ENCODE measurements around the gene MYO16. TPM values are rescaled to one million over a fixed set of nuclear protein-coding genes. Genes with fewer than 3 reads are reported as not detected.
A peak's percentile ranks its signal among the peaks of the same experiment; 100 is the strongest.

MYO16 gene
- polyA plus RNA-seq, 1 donor from 2014 or later: 2.5 TPM

- H3F3A ChIP-seq (ENCODE audit: insufficient read depth, low read length, poor library complexity, severe bottlenecking): no peaks in the 10 kb centered on the region
- no peak overlapping the region for H3K9ac ChIP-seq (ENCODE audit: low read length)
- H3K79me2 ChIP-seq (replicated peaks; ENCODE audit: insufficient read depth, low read length): no peaks in the 10 kb centered on the region
- H3K36me3 ChIP-seq (ENCODE audit: insufficient read depth, low read length): no peaks in the 10 kb centered on the region
- TF ChIP-seq REST (IDR thresholded peaks at IDR 0.05; ENCODE audit: borderline replicate concordance) (no peak), RAD21 (conservative IDR thresholded peaks at IDR 0.05) (no peak), TAF1 (IDR thresholded peaks at IDR 0.05; ENCODE audit: low read depth) (no peak), EZH2 (IDR thresholded peaks at IDR 0.05; ENCODE audit: borderline replicate concordance, insufficient read depth, low read length, poor library complexity, severe bottlenecking) (no peak), POLR2AphosphoS5 (IDR thresholded peaks at IDR 0.05) (no peak), CTCF (IDR thresholded peaks at IDR 0.05; ENCODE audit: poor library complexity, severe bottlenecking) (no peak), MXI1 (conservative IDR thresholded peaks at IDR 0.05; ENCODE audit: poor library complexity, severe bottlenecking) (no peak)
- H4K20me1 ChIP-seq (ENCODE audit: insufficient read depth): no peaks in the 10 kb centered on the region
- no peak overlapping the region for H3K27ac ChIP-seq (ENCODE audit: low read length)
- no peak overlapping the region for H3K4me2 ChIP-seq (ENCODE audit: low read length)
- H3K9me2 ChIP-seq (ENCODE audit: insufficient read depth, low read length): no peaks in the 10 kb centered on the region
- no peak overlapping the region for H2AFZ ChIP-seq (ENCODE audit: low read depth, low read length)
- H3K4me3 ChIP-seq (ENCODE audit: low read length): no peak overlapping the region
- no peaks in the 10 kb centered on the region for H3K9me3 ChIP-seq (ENCODE audit: low read length)
- no peaks in the 10 kb centered on the region for H3K27me3 ChIP-seq (ENCODE audit: insufficient read depth, low read depth, low read length)
These were observed 122.9 kb downstream of the MYO16 start for GRCh38 chr13:108752276-108752675.

GRCh38 chr13:108755083-108755482 lies 125.7 kb downstream of the MYO16 start:
- no peak overlapping the region for H3K9ac ChIP-seq (ENCODE audit: low read length)
- H3F3A ChIP-seq (ENCODE audit: insufficient read depth, low read length, poor library complexity, severe bottlenecking): no peaks in the 10 kb centered on the region
- H3K4me2 ChIP-seq (ENCODE audit: low read length): no peak overlapping the region
- TF ChIP-seq TAF1 (IDR thresholded peaks at IDR 0.05; ENCODE audit: low read depth) (no peak), POLR2AphosphoS5 (IDR thresholded peaks at IDR 0.05) (peak; percentile 31)
- no peak overlapping the region for H3K27ac ChIP-seq (ENCODE audit: low read length)
- no peak overlapping the region for H3K4me3 ChIP-seq (ENCODE audit: low read length)
- H3K36me3 ChIP-seq (ENCODE audit: insufficient read depth, low read length): no peaks in the 10 kb centered on the region
- no peaks in the 10 kb centered on the region for H3K9me3 ChIP-seq (ENCODE audit: low read length)
- H3K27me3 ChIP-seq (ENCODE audit: insufficient read depth, low read depth, low read length): no peaks in the 10 kb centered on the region
- no peak overlapping the region for H2AFZ ChIP-seq (ENCODE audit: low read depth, low read length)
- no peaks in the 10 kb centered on the region for H3K79me2 ChIP-seq (replicated peaks; ENCODE audit: insufficient read depth, low read length)
- no peaks in the 10 kb centered on the region for H4K20me1 ChIP-seq (ENCODE audit: insufficient read depth)
- H3K9me2 ChIP-seq (ENCODE audit: insufficient read depth, low read length): no peaks in the 10 kb centered on the region

- no peak overlapping the region for H3K9ac ChIP-seq (ENCODE audit: low read length)
- H3K9me3 ChIP-seq (ENCODE audit: low read length): no peaks in the 10 kb centered on the region
- no peak overlapping the region for H3K4me3 ChIP-seq (ENCODE audit: low read length)
- no peaks in the 10 kb centered on the region for H3K9me2 ChIP-seq (ENCODE audit: insufficient read depth, low read length)
- TF ChIP-seq REST (IDR thresholded peaks at IDR 0.05; ENCODE audit: borderline replicate concordance) (no peak), EZH2 (IDR thresholded peaks at IDR 0.05; ENCODE audit: borderline replicate concordance, insufficient read depth, low read length, poor library complexity, severe bottlenecking) (no peak), MXI1 (conservative IDR thresholded peaks at IDR 0.05; ENCODE audit: poor library complexity, severe bottlenecking) (no peak), POLR2AphosphoS5 (IDR thresholded peaks at IDR 0.05) (no peak), TAF1 (IDR thresholded peaks at IDR 0.05; ENCODE audit: low read depth) (no peak), EP300 (conservative IDR thresholded peaks at IDR 0.05; ENCODE audit: poor library complexity, severe bottlenecking) (no peak), CTCF (IDR thresholded peaks at IDR 0.05; ENCODE audit: poor library complexity, severe bottlenecking) (no peak), SMC3 (conservative IDR thresholded peaks at IDR 0.05; ENCODE audit: poor library complexity) (no peak)
- H3K36me3 ChIP-seq (ENCODE audit: insufficient read depth, low read length): no peaks in the 10 kb centered on the region
- H3F3A ChIP-seq (ENCODE audit: insufficient read depth, low read length, poor library complexity, severe bottlenecking): no peaks in the 10 kb centered on the region
- H4K20me1 ChIP-seq (ENCODE audit: insufficient read depth): no peaks in the 10 kb centered on the region
- no peaks in the 10 kb centered on the region for H3K79me2 ChIP-seq (replicated peaks; ENCODE audit: insufficient read depth, low read length)
- no peak overlapping the region for H3K4me2 ChIP-seq (ENCODE audit: low read length)
- no peaks in the 10 kb centered on the region for H3K27me3 ChIP-seq (ENCODE audit: insufficient read depth, low read depth, low read length)
- no peak overlapping the region for H2AFZ ChIP-seq (ENCODE audit: low read depth, low read length)
- no peak overlapping the region for H3K27ac ChIP-seq (ENCODE audit: low read length)
These were observed 130.7 kb downstream of the MYO16 start for GRCh38 chr13:108760129-108760528.

Measured in neural cell (in vitro differentiated cells).